Heart left ventricle (tissue), 13 donors: ENCODE data around the gene PLXNB1.

Experiments used
- CTCF ChIP-seq, 12 donors: fragments of 200-600 bp; sonication (generic) in 4 of 12; IDR thresholded peaks; one replicate each; pipeline versions ENCODE4 v1.5.0 to v1.8.0; 2018 to 2022; ENCODE audit warnings: antibody characterized with exemption in 12 of 12, mild to moderate bottlenecking in 5 of 12
- POLR2A ChIP-seq, 2 donors: fragments of 450-650 bp; IDR thresholded peaks; one replicate each; pipeline ENCODE4 v1.6.1; 2017; ENCODE audit warnings: antibody characterized with exemption in 2 of 2, mild to moderate bottlenecking in 2 of 2, moderate library complexity in 2 of 2
- donor health status: ischemic (EF 13 %, LVEDD 7.1; RV severe dilation, severe dysfunction).
- donor health status: DM: no; HTN: yes; CAD: no.
- donor health status: DM: no; HTN: no; CAD: no.
- donor health status: ischemic (EF 25% LVEDD 6.9; RV normal size, moderate dysfunction).
- donor health status: ischemic (EF 25% LVEDD 5.7; RV mildly dilated, moderate dysfunction).
- donor health status: ischemic (EF 35%, LVEDD 5.7; RV mildly dilated, moderate dysfunction).
- donor health status: nonischemic (EF 11% LVEDD 7.7; RV severe dilation, severe dysfunction).
- donor health status: DM: yes; HTN: yes; CAD: no.
- donor health status: PGD.
- donor health status: ischemic (EF 29% LVEDD 5.4; RV normal size, mild dysfunction).
- donor health status: nonischemic (EF 23%, LVEDD 6.1; RV moderate dilation, normal function).

DNA sequence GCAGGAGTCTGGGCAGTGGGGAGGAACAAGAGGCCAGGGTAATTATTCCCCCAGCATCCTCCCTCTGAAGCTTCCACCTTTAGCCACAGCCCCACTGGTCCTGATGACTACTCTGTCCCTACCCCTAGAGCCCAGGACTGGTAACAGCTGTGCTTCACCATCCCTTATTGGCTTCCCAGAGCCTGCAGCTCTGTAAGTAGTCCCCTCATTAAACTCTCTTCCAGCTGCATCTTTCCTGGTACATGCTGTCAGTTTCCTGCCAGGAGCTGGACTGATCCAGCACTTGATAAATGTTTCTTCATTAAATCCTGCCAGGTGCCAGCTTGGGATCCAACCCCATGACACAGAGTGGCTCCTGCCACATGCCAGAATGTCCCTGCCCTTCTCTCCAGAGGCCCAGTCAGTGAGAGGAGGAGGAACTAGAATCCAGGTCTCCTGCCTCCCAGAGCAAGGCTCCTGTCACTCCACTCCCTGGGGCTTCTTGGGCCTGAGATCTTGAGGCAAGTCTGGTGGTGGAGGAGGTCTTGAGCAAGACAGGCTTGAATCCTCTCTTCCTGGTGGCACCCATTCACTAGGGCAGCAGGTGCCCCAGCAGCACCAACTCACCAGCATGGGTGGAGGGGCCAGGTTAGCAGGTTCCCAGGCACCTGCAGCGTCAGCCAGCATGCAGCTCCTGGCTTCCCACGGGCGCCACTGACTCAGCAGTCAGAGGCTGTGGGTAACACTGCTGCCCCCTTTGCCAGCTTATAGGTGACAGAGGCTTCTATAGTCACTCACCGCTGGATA, 30.3 kb downstream of the PLXNB1 start:
- no peak for TF ChIP-seq CTCF (IDR thresholded peaks at IDR 0.05)
- no peak for TF ChIP-seq POLR2A (IDR thresholded peaks at IDR 0.05)
